Sigmoid colon (tissue), 7 donors: ENCODE data around the gene GPR34. TPM values are rescaled to one million over a fixed set of nuclear protein-coding genes. Genes with fewer than 3 reads are reported as not detected.

ENCODE experiments used
- DNase-seq: peaks from one replicate; pipeline ENCODE4 v3.0.0-alpha.2; 2019
- H3K27ac ChIP-seq, 4 donors: fragments of 200-600 bp; sonication (generic); one replicate each; pipeline ENCODE4 v1.5.1; 2016 to 2019; ENCODE audit warnings: mild to moderate bottlenecking in 1 of 4
- H3K27me3 ChIP-seq, 3 donors: fragments of 200-600 bp; sonication (generic); one replicate each; pipeline ENCODE4 v1.5.1; 2019; ENCODE audit warnings: mild to moderate bottlenecking in 1 of 3
- H3K36me3 ChIP-seq, 4 donors: fragments of 200-600 bp; sonication (generic); one replicate each; pipeline ENCODE4 v1.5.1; 2016 to 2019
- H3K4me1 ChIP-seq, 4 donors: fragments of 200-600 bp; sonication (generic); one replicate each; pipeline ENCODE4 v1.5.1; 2017 to 2019
- H3K4me3 ChIP-seq, 4 donors: fragments of 200-600 bp; sonication (generic); one replicate each; pipeline ENCODE4 v1.5.1; 2017 to 2019; ENCODE audit warnings: mild to moderate bottlenecking in 2 of 4, moderate library complexity in 1 of 4
- H3K9me3 ChIP-seq, 4 donors: fragments of 200-600 bp in 3 of 4; sonication (generic) in 3 of 4; one replicate each; pipeline versions ENCODE4 v1.5.1 to v1.6.1; 2013 to 2019
- EP300 ChIP-seq, 4 donors: sonication (generic); formaldehyde crosslinking; IDR thresholded peaks; one replicate each; pipeline ENCODE4 v1.6.1; 2017; ENCODE audit warnings: antibody characterized with exemption in 4 of 4
- POLR2A ChIP-seq, 2 donors: fragments of 450-650 bp; IDR thresholded peaks; one replicate each; pipeline ENCODE4 v1.6.1; 2016; ENCODE audit warnings: antibody characterized with exemption in 2 of 2, mild to moderate bottlenecking in 2 of 2, moderate library complexity in 2 of 2
- POLR2AphosphoS5 ChIP-seq, 4 donors: sonication (generic); formaldehyde crosslinking; IDR thresholded peaks; one replicate each; pipeline ENCODE4 v1.6.1; 2017; ENCODE audit warnings: antibody characterized with exemption in 4 of 4
- WGBS, 2 donors: extraction: QIAGEN DNeasy Blood & Tissue Kit; methylation state at CpG; one replicate each; pipeline ENCODE4 v1.1.7; 2013; 5-methylcytosine and 5-hydroxymethylcytosine counted together
- intact Hi-C: fragments of 100-400 bp; cut with DNase I; formaldehyde crosslinking; loops from one replicate; pipeline ENCODE4 v1.15.1; 2023
- polyA plus RNA-seq, 3 donors: library from polyadenylated mRNA; stranded (reverse); fragments of 200-250 nt; gene quantifications; one replicate each; pipeline ENCODE4 v1.2.3, GENCODE V29; 2013
- total RNA-seq, 4 donors: library from RNA; depleted of rRNA; stranded (reverse); fragments of >200 nt; gene quantifications; one replicate each; pipeline ENCODE4 v1.1.0, GENCODE V29; 2016
- TF ChIP-seq, protein P1 (sequence below), 4 experiments: fragments of 450-650 bp in 3 of 4; fragments of 200-600 bp in 1 of 4; IDR thresholded peaks; one replicate each; pipeline ENCODE4 v1.5.1; 2016 to 2019; ENCODE audit warnings: antibody characterized with exemption in 4 of 4, mild to moderate bottlenecking in 3 of 4, moderate library complexity in 2 of 4
- donor health status: healthy with polysubstance abuse.
- donor health status: Bipolar disorder and iron deficiency.
- donor health status: healthy.

Gene GPR34
- total and polyA plus RNA-seq, 7 donors = 4.6 to 27.7 (median 10.5) TPM

DNA sequence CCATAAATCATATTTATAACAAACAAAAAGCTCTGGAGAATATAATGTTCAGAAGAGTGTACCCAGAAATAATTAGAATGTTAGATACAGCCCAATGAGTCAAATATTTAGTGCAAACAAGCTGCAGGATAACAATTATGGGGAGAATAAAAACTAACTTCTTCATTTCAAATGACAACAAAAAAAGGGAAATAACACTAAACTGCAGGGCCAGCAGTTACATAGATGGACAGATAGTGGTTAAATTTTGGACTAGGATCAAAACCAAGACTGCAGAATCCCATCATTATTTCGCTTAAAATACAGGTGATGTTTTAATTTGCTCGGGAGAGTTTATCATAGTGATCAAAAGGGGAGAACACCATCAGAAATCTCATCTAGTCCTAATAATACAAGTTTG lies 617 bp upstream of the GPR34 start:
- Histone ChIP-seq H3K4me1 (no peaks in the 10 kb centered on the region), H3K27ac (no peak overlapping the region), H3K27me3 (no peaks in the 10 kb centered on the region), H3K4me3 (no peak overlapping the region), H3K9me3 (no peaks in the 10 kb centered on the region), H3K36me3 (no peaks in the 10 kb centered on the region)
- WGBS, 2 donors = 68 to 83% methylated on average over 2 of the region's 2 CpGs
- TF ChIP-seq POLR2A (IDR thresholded peaks at IDR 0.05) (no peak), POLR2AphosphoS5 (IDR thresholded peaks at IDR 0.05) (no peak), EP300 (IDR thresholded peaks at IDR 0.05) (no peak)
- TF ChIP-seq, protein P1, sequence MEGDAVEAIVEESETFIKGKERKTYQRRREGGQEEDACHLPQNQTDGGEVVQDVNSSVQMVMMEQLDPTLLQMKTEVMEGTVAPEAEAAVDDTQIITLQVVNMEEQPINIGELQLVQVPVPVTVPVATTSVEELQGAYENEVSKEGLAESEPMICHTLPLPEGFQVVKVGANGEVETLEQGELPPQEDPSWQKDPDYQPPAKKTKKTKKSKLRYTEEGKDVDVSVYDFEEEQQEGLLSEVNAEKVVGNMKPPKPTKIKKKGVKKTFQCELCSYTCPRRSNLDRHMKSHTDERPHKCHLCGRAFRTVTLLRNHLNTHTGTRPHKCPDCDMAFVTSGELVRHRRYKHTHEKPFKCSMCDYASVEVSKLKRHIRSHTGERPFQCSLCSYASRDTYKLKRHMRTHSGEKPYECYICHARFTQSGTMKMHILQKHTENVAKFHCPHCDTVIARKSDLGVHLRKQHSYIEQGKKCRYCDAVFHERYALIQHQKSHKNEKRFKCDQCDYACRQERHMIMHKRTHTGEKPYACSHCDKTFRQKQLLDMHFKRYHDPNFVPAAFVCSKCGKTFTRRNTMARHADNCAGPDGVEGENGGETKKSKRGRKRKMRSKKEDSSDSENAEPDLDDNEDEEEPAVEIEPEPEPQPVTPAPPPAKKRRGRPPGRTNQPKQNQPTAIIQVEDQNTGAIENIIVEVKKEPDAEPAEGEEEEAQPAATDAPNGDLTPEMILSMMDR (IDR thresholded peaks at IDR 0.05) = no peak
- intact Hi-C loops = no loop called here
- no peak for DNase-seq

DNA sequence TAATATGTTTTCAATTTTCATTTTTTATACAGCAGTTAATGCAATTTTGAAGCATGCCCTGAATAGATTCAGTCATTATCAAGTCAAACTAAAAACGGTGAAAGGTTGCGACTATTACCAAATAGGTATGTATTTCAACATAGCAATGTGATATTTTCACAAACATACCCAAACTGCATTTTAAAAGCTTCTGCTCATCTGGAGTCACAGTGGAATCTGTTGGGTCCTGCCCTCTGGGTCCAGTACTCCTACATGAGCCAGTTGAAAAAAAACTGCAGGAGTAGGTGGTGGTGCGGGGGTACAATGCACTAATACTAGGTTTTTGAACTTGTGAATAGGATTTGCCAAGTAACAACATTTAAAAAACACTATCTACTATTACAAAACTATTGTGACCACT lies 938 bp downstream of the GPR34 start:
- intact Hi-C loops = no loop called here
- H3K36me3 ChIP-seq = no peaks in the 10 kb centered on the region

DNA sequence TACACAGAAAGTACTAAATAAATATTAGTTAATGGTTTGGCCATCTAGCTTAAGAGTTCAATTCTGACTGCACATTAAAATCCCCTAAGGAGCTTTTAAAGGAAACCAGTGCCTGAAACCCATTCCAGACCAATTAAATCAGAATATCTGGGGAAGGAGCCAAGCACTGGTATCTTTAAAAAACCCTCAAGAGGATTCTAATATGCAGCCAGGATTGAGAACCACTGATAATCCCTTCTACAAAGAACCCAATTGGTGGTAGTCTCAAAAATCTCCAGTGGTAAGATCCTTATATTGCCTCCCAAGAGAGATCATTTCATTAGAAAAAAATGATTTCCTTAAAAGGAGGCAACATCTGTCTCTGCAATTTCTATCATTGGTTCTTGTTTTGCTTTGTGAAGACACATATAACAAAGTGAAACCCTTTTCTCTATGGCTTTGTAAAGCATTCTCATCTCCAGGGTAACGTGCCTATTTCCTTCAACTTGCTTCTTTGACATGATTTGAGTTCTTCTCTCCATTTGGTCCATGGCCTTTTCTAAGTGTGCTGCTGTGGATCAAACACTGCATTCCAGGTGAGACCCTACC lies 3.5 kb downstream of the GPR34 start:
- no peaks in the 10 kb centered on the region for H3K27me3 ChIP-seq
- no peaks in the 10 kb centered on the region for H3K36me3 ChIP-seq
- peak overlapping the region in 1 of 4 donors; percentile 24 for H3K27ac ChIP-seq
- H3K4me1 ChIP-seq = no peaks in the 10 kb centered on the region
- intact Hi-C loops = no loop called here
- no peaks in the 10 kb centered on the region for H3K9me3 ChIP-seq
- 50 to 91% methylated on average over 1 of the region's 1 CpG for WGBS, 2 donors
- no peak for DNase-seq
- TF ChIP-seq, protein P1 (IDR thresholded peaks at IDR 0.05) = no peak
- TF ChIP-seq POLR2AphosphoS5 (IDR thresholded peaks at IDR 0.05) (no peak), POLR2A (IDR thresholded peaks at IDR 0.05) (no peak), EP300 (IDR thresholded peaks at IDR 0.05) (no peak)
- H3K4me3 ChIP-seq = no peak overlapping the region

More for the DNA sequence above, 938 bp downstream of the GPR34 start:
- Histone ChIP-seq H3K4me3 (peak overlapping the region in 1 of 4 donors; percentile 18), H3K27ac (no peak overlapping the region), H3K4me1 (no peaks in the 10 kb centered on the region), H3K27me3 (no peaks in the 10 kb centered on the region), H3K9me3 (no peaks in the 10 kb centered on the region)
- TF ChIP-seq POLR2AphosphoS5 (IDR thresholded peaks at IDR 0.05) (no peak), EP300 (IDR thresholded peaks at IDR 0.05) (no peak), POLR2A (IDR thresholded peaks at IDR 0.05) (no peak)
- TF ChIP-seq, protein P1 (IDR thresholded peaks at IDR 0.05) = no peak
- DNase-seq = no peak
- 87 to 90% methylated on average over 3 of the region's 3 CpGs for WGBS, 2 donors

DNA sequence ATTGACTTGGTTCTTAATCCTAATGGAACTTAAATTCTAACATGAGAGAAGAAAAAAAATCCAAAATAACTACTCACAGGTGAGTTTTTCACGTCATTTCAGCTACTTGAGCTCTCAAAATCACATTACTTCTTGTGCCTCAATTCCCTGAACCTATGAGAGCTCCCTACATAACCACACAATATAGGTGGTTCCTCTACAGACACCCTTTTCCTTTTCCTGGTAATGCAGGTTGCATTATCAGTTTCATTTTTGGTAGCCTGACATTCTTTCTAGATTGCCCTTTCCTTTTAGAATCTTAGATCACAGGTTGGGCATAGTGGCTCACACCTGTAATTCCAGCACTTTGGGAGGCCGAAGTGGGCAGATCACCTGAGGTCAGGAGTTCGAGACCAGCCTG lies 4.3 kb downstream of the GPR34 start:
- Histone ChIP-seq H3K4me1 (no peaks in the 10 kb centered on the region), H3K4me3 (no peak overlapping the region), H3K9me3 (no peaks in the 10 kb centered on the region), H3K27me3 (no peaks in the 10 kb centered on the region), H3K27ac (no peak overlapping the region), H3K36me3 (no peaks in the 10 kb centered on the region)
- no peak for TF ChIP-seq POLR2AphosphoS5 (IDR thresholded peaks at IDR 0.05)
- 85 to 87% methylated on average over 3 of the region's 3 CpGs for WGBS, 2 donors
- intact Hi-C loops = no loop called here
- no peak for DNase-seq

DNA sequence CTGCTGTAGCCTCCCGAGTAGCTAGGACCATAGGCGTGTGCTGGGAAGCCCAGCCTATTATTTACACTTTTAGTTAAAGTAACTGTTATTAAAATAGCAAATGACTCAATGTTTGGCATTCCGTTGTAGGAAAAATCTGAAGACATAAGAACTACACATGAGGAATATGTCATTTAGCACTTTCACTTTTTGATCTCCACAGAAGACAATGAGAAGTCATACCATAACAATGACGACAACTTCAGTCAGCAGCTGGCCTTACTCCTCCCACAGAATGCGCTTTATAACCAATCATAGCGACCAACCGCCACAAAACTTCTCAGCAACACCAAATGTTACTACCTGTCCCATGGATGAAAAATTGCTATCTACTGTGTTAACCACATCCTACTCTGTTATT lies 6.7 kb downstream of the GPR34 start:
- Histone ChIP-seq H3K4me3 (no peak overlapping the region), H3K9me3 (no peaks in the 10 kb centered on the region), H3K36me3 (no peaks in the 10 kb centered on the region), H3K27me3 (no peaks in the 10 kb centered on the region), H3K4me1 (no peaks in the 10 kb centered on the region), H3K27ac (no peak overlapping the region)
- WGBS, 2 donors = 85 to 87% methylated on average over 7 of the region's 7 CpGs
- DNase-seq = no peak
- TF ChIP-seq POLR2A (IDR thresholded peaks at IDR 0.05) (no peak), POLR2AphosphoS5 (IDR thresholded peaks at IDR 0.05) (no peak), EP300 (IDR thresholded peaks at IDR 0.05) (no peak)
- TF ChIP-seq, protein P1 (IDR thresholded peaks at IDR 0.05) = no peak
- intact Hi-C loops = no loop called here
